Stomach smooth muscle (tissue), 2 donors: Measurements from ENCODE around the gene GOLT1B.

Source experiments
- H3K27ac ChIP-seq: one replicate; pipeline ENCODE4 v1.7.0; 2013; ENCODE audit warnings: mild to moderate bottlenecking, low read length, inconsistent platforms
- H3K27me3 ChIP-seq, 2 donors: one replicate each; pipeline ENCODE4 v1.7.0; 2013; ENCODE audit warnings: low read length in 2 of 2; ENCODE audit not compliant: insufficient read depth in 2 of 2, control insufficient read depth in 1 of 2
- H3K36me3 ChIP-seq, 2 donors: one replicate each; pipeline ENCODE4 v1.7.0; 2013; ENCODE audit warnings: low read length in 2 of 2; ENCODE audit not compliant: control insufficient read depth in 2 of 2, insufficient read depth in 2 of 2
- H3K4me1 ChIP-seq: one replicate; pipeline ENCODE4 v1.7.0; 2013; ENCODE audit warnings: low read length; ENCODE audit not compliant: control insufficient read depth, insufficient read depth
- H3K4me3 ChIP-seq, 2 donors: one replicate each; pipeline ENCODE4 v1.7.0; 2013; ENCODE audit warnings: low read length in 2 of 2
- H3K9ac ChIP-seq, 2 donors: one replicate each; pipeline ENCODE4 v1.7.0; 2013; ENCODE audit warnings: low read length in 2 of 2, mild to moderate bottlenecking in 1 of 2
- H3K9me3 ChIP-seq, 2 donors: one replicate each; pipeline ENCODE4 v1.7.0; 2013; ENCODE audit warnings: low read length in 2 of 2; ENCODE audit not compliant: control insufficient read depth in 2 of 2
- donor health status: healthy.
- donor health status: Pancreatic carcinoma.

GOLT1B gene

DNA sequence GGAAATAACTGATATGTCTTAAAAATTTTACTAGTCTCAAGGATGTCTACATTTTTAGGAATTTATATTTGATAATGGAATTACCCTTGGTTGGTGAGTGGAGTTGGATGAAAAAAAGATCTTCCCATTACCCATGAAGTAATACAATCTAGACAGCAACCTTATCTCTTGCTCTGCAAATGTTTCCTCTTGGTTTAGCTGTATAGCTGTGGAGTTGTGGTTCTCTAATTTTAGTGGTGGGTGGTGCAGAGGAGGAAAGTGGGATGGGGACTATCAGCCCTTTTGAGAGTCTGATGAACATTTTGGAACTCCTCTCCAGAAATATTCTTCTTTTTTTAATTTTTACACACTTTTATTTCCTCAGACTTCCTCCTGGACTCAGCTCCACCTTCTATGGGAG lies 41.6 kb downstream of the GOLT1B start:
- Histone ChIP-seq H3K4me1 (no peaks in the 10 kb centered on the region), H3K36me3 (no peaks in the 10 kb centered on the region), H3K27ac (no peak overlapping the region), H3K4me3 (no peak overlapping the region), H3K9me3 (no peaks in the 10 kb centered on the region), H3K27me3 (no peaks in the 10 kb centered on the region), H3K9ac (no peak overlapping the region)

- Histone ChIP-seq H3K4me3 (no peak overlapping the region), H3K9ac (no peak overlapping the region), H3K4me1 (no peaks in the 10 kb centered on the region), H3K27me3 (no peaks in the 10 kb centered on the region), H3K27ac (no peak overlapping the region), H3K36me3 (no peaks in the 10 kb centered on the region), H3K9me3 (no peaks in the 10 kb centered on the region)
Measured at GRCh38 chr12:21545557-21545956, 44.0 kb downstream of the GOLT1B start.

- Histone ChIP-seq H3K36me3 (no peaks in the 10 kb centered on the region), H3K4me1 (no peaks in the 10 kb centered on the region), H3K4me3 (no peak overlapping the region), H3K27me3 (no peaks in the 10 kb centered on the region), H3K9ac (no peak overlapping the region), H3K27ac (no peak overlapping the region), H3K9me3 (no peaks in the 10 kb centered on the region)
Measured at GRCh38 chr12:21546716-21547115, 45.1 kb downstream of the GOLT1B start.

GRCh38 chr12:21547437-21547836 lies 45.8 kb downstream of the GOLT1B start:
- Histone ChIP-seq H3K27me3 (no peaks in the 10 kb centered on the region), H3K9me3 (no peaks in the 10 kb centered on the region), H3K36me3 (no peaks in the 10 kb centered on the region), H3K27ac (no peak overlapping the region), H3K4me1 (no peaks in the 10 kb centered on the region), H3K4me3 (no peak overlapping the region), H3K9ac (no peak overlapping the region)

DNA sequence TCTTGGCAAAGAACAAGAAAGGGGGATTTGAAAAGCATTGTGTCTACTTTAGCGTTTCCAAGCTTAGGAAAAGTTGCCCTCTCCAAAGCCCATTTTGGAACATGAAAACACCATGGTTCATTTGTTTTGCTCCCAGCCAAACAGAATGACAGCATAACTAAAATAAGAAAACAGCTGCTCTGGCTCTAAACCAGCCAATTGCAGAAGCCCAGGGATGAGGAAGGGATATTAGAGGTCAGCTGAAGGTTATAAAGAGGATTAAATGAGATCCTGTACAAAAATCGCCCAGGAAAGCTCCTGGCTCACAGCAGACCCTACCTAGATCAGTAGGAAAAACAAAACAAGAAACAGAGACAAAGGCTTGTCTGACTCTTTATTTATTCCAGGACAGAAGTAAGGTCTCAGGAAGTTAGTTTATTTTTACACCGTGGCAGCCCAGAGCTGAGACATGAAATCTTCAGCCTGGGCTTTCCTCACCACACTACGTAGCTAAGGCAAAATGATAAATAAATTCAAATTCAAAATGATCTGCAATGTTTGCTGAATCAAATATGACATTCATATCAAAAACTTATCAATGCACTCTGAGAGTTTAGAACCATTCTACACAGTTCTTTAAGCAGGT lies 50.4 kb downstream of the GOLT1B start:
- no peaks in the 10 kb centered on the region for H3K4me1 ChIP-seq
- H3K27ac ChIP-seq = no peak overlapping the region
- H3K9ac ChIP-seq = no peak overlapping the region
- no peaks in the 10 kb centered on the region for H3K27me3 ChIP-seq
- peak overlapping the region; percentile 23 to 35 for H3K4me3 ChIP-seq
- no peaks in the 10 kb centered on the region for H3K36me3 ChIP-seq
- H3K9me3 ChIP-seq = no peaks in the 10 kb centered on the region

- Histone ChIP-seq H3K27me3 (no peaks in the 10 kb centered on the region), H3K36me3 (no peaks in the 10 kb centered on the region), H3K9me3 (no peaks in the 10 kb centered on the region), H3K9ac (no peak overlapping the region), H3K4me3 (no peak overlapping the region), H3K4me1 (no peaks in the 10 kb centered on the region), H3K27ac (no peak overlapping the region)
Measured at GRCh38 chr12:21552635-21553328, 51.2 kb downstream of the GOLT1B start.

DNA sequence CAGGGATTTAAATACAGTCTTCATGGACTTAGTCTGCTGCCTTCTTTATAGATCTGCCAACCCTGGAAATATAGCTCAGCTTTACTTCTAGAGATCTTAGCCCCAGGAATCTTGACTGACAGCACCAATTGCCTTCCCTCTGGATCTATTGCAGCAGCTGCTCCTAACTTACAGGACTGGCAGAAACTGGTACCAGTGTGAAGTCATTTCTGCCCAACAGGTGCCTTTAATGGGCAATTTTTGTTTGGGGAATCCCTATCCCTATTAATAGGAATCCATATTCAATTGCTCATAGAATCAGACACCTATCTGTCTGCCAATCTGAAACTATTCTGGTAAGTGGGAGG lies 51.7 kb downstream of the GOLT1B start:
- no peak overlapping the region for H3K4me3 ChIP-seq
- no peaks in the 10 kb centered on the region for H3K4me1 ChIP-seq
- no peak overlapping the region for H3K27ac ChIP-seq
- H3K9ac ChIP-seq = no peak overlapping the region
- H3K9me3 ChIP-seq = no peaks in the 10 kb centered on the region
- H3K36me3 ChIP-seq = no peaks in the 10 kb centered on the region
- no peaks in the 10 kb centered on the region for H3K27me3 ChIP-seq

DNA sequence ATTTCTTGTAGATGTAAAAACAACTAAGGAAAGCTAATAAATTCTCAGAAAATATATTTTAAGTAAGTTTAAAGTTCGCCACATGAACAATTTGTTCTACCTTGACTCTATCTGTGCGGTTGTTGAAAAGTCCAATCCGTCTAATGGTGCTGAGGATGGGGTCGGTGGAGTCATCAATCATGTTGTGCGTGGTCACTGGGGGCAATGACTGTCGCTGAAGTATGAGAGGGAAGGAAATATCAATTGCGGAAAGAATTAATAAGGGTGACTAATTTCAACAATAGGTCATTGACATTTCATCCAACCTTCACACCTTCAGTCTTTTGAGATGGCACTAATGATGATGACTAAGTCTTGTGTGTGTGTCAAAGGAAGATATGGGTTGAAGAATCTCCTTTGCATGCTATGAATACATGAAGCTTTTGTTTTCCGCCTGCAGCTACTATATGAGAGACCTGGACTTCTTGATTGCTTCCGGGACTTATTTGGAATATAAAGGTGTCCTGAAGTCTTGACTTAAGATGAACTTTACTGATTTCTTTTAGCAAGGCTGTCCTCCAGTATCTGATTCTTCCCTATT lies 56.6 kb downstream of the GOLT1B start:
- Histone ChIP-seq H3K27ac (no peak overlapping the region), H3K27me3 (no peaks in the 10 kb centered on the region), H3K9ac (no peak overlapping the region), H3K9me3 (no peaks in the 10 kb centered on the region), H3K4me1 (no peaks in the 10 kb centered on the region), H3K4me3 (no peak overlapping the region), H3K36me3 (no peaks in the 10 kb centered on the region)

DNA sequence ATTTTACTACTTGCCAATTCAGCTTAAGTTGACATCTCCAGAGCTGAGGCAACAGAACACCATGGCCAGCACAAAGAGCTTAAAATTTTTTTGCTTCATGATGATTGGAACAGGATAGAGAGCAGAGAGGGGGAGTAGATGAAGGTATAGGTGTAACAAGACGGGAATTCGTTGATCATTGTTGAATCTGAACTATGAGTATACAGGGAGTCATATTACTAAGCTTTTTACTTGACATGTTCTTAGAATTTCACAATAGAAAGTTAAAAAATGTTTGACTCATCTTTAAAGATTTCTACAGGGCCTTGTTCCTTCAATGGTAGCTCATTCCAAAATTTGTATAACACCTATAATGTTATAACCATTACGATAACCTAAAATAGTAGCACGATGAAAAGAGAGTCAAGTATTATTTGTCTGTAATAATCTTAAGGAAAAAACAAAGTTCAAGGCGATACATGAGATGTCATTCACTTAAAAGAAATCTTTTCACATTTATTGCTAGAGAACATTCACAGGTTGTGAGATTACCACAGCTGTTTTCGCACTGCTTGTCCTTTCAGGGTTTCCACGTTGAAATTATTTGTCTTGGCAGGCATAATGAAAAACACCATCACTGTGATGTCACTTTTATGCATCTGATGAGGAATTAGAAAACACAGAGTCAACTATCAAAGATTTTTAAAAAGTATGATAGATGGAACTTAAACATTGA lies 58.4 kb downstream of the GOLT1B start:
- H3K27ac ChIP-seq = no peak overlapping the region
- H3K36me3 ChIP-seq = no peaks in the 10 kb centered on the region
- no peaks in the 10 kb centered on the region for H3K9me3 ChIP-seq
- H3K9ac ChIP-seq = no peak overlapping the region
- no peaks in the 10 kb centered on the region for H3K27me3 ChIP-seq
- no peaks in the 10 kb centered on the region for H3K4me1 ChIP-seq
- no peak overlapping the region for H3K4me3 ChIP-seq

DNA sequence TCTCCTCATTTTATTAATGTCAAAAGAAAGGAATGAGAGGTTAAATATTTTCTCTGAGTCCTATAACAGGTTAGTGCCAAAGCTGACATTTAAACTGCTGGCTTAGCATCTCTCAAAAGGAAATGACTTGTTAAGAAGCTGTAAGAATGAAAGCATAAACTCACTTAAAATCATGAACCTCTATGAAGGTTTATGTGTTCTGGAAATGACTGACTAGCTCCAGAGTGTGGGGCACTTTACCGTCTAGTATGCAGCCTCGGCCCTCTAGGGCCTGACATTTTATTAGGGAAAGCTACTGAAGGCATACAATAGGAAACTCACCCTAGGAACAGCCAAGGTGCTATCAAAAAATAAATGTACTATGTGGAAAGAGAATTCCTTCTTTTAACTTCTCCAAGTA lies 59.6 kb downstream of the GOLT1B start:
- Histone ChIP-seq H3K36me3 (no peaks in the 10 kb centered on the region), H3K9me3 (no peaks in the 10 kb centered on the region), H3K4me3 (no peak overlapping the region), H3K27ac (no peak overlapping the region), H3K9ac (no peak overlapping the region), H3K4me1 (no peaks in the 10 kb centered on the region), H3K27me3 (no peaks in the 10 kb centered on the region)

DNA sequence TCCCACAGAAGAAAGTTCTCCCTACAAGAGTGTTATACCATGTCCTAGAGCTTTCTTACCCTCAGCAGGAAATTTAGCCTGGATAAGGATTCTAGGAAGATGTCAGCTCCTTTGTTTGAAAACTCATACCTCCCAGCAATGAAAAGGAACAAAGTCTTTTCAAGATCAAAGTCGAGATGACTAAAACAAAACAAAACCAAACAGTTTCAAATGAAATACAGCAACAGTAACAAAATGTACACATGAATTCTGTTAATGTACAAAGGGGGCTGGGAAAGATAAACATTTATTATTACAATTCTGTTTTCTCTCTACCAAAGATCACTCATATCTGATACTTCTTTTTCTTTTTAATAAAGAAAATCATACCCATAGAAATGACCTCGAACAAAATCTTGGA lies 61.3 kb downstream of the GOLT1B start:
- H3K4me3 ChIP-seq = no peak overlapping the region
- no peak overlapping the region for H3K27ac ChIP-seq
- no peaks in the 10 kb centered on the region for H3K9me3 ChIP-seq
- no peaks in the 10 kb centered on the region for H3K27me3 ChIP-seq
- H3K9ac ChIP-seq = no peak overlapping the region
- no peaks in the 10 kb centered on the region for H3K4me1 ChIP-seq
- no peaks in the 10 kb centered on the region for H3K36me3 ChIP-seq
